HCT116 (cell line): ENCODE measurements around the gene TGFBR3. TPM values are rescaled to one million over a fixed set of nuclear protein-coding genes. Genes with fewer than 3 reads are reported as not detected.

Experiments used
- ATAC-seq: fragments of 200-7000 bp; cut with Tn5 transposase; 2 replicates; pipeline ENCODE4 v1.9.1; 2020; ENCODE audit warnings: mild to moderate bottlenecking, moderate library complexity
- BruUV-seq: library from RNA; stranded (reverse); fragments of 400-500 nt; replicated peaks from 2 replicates; lab custom pipeline; 2021; lab: Mats Ljungman, UMichigan
- CTCF ChIA-PET: fragments of 300-600 bp; sonication (Branson Sonifier 250); formaldehyde crosslinking; loops from one replicate; lab custom pipeline; 2021; ENCODE audit warnings: antibody characterized with exemption; lab: Charles Lee
- POLR2A ChIA-PET: fragments of 300-600, 350-600 bp; sonication (Branson Sonifier 250); formaldehyde crosslinking; loops from one replicate; lab custom pipeline; 2021; ENCODE audit warnings: antibody characterized with exemption; lab: Charles Lee
- RAD21 ChIA-PET, 2 experiments: fragments of 300-600 bp; sonication (Branson Sonifier 250); formaldehyde crosslinking; loops; one replicate each; lab custom pipeline; 2023; ENCODE audit warnings: low total read pairs in 2 of 2; ENCODE audit not compliant: uncharacterized antibody in 2 of 2, unreplicated experiment in 2 of 2, low non-redundant PET in 1 of 2; lab: Charles Lee
- DNase-seq: peaks from one replicate; pipeline ENCODE4 v3.0.0-alpha.2; 2010; ENCODE audit warnings: low read depth, low spot score
- H2AFZ ChIP-seq: fragments of 200-600 bp; shearing (Covaris generic), sonication (generic); 2 replicates; pipeline ENCODE4 v1.6.1; 2017; ENCODE audit warnings: low read depth, mixed run types, mixed read lengths, antibody characterized with exemption, low read length; ENCODE audit not compliant: poor library complexity, severe bottlenecking
- H3K27ac ChIP-seq: 2 replicates; pipeline ENCODE4 v1.5.1; 2012; ENCODE audit warnings: low read depth, low read length
- H3K27me3 ChIP-seq: fragments of 200-600 bp; sonication (generic); 2 replicates; pipeline ENCODE4 v1.6.1; 2016; ENCODE audit warnings: mixed run types, low read length, mixed read lengths; ENCODE audit not compliant: insufficient read depth
- H3K36me3 ChIP-seq, 2 experiments: fragments of 200-500 bp in 1 of 2; fragments of 200-600 bp in 1 of 2; sonication (Bioruptor generic) in 1 of 2; sonication (generic) in 1 of 2; 2 replicates each; pipeline versions ENCODE4 v1.5.1 to v1.6.1; 2014 to 2016; ENCODE audit warnings: low read length in 2 of 2, inconsistent platforms in 1 of 2, mixed read lengths in 1 of 2, mixed run types in 1 of 2; ENCODE audit not compliant: insufficient read depth in 2 of 2, control insufficient read depth in 1 of 2
- H3K4me1 ChIP-seq, 2 experiments: fragments of 200-600 bp in 1 of 2; sonication (generic) in 1 of 2; 2 replicates each; pipeline versions ENCODE4 v1.5.1 to v1.6.1; 2012 to 2017; ENCODE audit warnings: low read length in 2 of 2, inconsistent platforms in 1 of 2, mild to moderate bottlenecking in 1 of 2, mixed read lengths in 1 of 2, mixed run types in 1 of 2, moderate library complexity in 1 of 2; ENCODE audit not compliant: insufficient read depth in 2 of 2, control insufficient read depth in 1 of 2
- H3K4me2 ChIP-seq: fragments of 200-600 bp; sonication (generic); 2 replicates; pipeline ENCODE4 v1.6.1; 2017; ENCODE audit warnings: mixed run types, low read length, mixed read lengths
- H3K4me3 ChIP-seq, 2 experiments: fragments of 200-600 bp in 1 of 2; sonication (generic) in 1 of 2; replicated peaks in 1 of 2; 2 replicates each; pipeline ENCODE4 v1.5.1; 2011 to 2016; ENCODE audit warnings: low read length in 2 of 2, control low read depth in 1 of 2, low read depth in 1 of 2, mild to moderate bottlenecking in 1 of 2, mixed read lengths in 1 of 2, mixed run types in 1 of 2
- H3K79me2 ChIP-seq: fragments of 200-600 bp; sonication (generic); 2 replicates; pipeline ENCODE4 v1.6.1; 2017; ENCODE audit warnings: mild to moderate bottlenecking, mixed run types, low read length, moderate library complexity, mixed read lengths; ENCODE audit not compliant: insufficient read depth
- H3K9ac ChIP-seq: fragments of 200-600 bp; sonication (generic); 2 replicates; pipeline ENCODE4 v1.6.1; 2016; ENCODE audit warnings: low read length, mixed read lengths
- H3K9me2 ChIP-seq: fragments of 200-600 bp; sonication (generic), shearing (Covaris generic); 2 replicates; pipeline ENCODE4 v1.6.1; 2017; ENCODE audit warnings: mixed run types, mild to moderate bottlenecking, moderate library complexity; ENCODE audit not compliant: insufficient read depth
- H3K9me3 ChIP-seq, 2 experiments: fragments of 200-500 bp in 1 of 2; fragments of 200-600 bp in 1 of 2; sonication (Bioruptor generic) in 1 of 2; sonication (generic) in 1 of 2; 2 replicates each; pipeline ENCODE4 v1.6.1; 2014 to 2017; ENCODE audit warnings: low read length in 2 of 2, mixed read lengths in 2 of 2, inconsistent platforms in 1 of 2, low read depth in 1 of 2, mild to moderate bottlenecking in 1 of 2, mixed run types in 1 of 2, moderate library complexity in 1 of 2; ENCODE audit not compliant: control insufficient read depth in 1 of 2, insufficient read depth in 1 of 2
- H4K20me1 ChIP-seq: fragments of 200-600 bp; sonication (generic), shearing (Covaris generic); 2 replicates; pipeline ENCODE4 v1.6.1; 2017; ENCODE audit warnings: mixed run types, mild to moderate bottlenecking, moderate library complexity; ENCODE audit not compliant: insufficient read depth
- CBX3 ChIP-seq: IDR thresholded peaks from 2 replicates; pipeline ENCODE4 v1.6.1; 2012; ENCODE audit warnings: low read depth
- CEBPB ChIP-seq: IDR thresholded peaks from 2 replicates; pipeline ENCODE4 v1.6.1; 2012; ENCODE audit warnings: low read depth
- EGR1 ChIP-seq: IDR thresholded peaks from 2 replicates; pipeline ENCODE4 v1.6.1; 2012; ENCODE audit warnings: low read depth
- FOSL1 ChIP-seq: IDR thresholded peaks from 2 replicates; pipeline ENCODE4 v1.6.1; 2012; ENCODE audit warnings: low read depth
- SIN3A ChIP-seq: IDR thresholded peaks from 2 replicates; pipeline ENCODE4 v1.6.1; 2012; ENCODE audit warnings: low read depth
- SP1 ChIP-seq: IDR thresholded peaks from 2 replicates; pipeline ENCODE4 v1.6.1; 2012; ENCODE audit warnings: low read depth
- TCF7L2 ChIP-seq: IDR thresholded peaks from 2 replicates; pipeline ENCODE4 v1.7.0; 2011; ENCODE audit warnings: borderline replicate concordance, inconsistent platforms; ENCODE audit not compliant: insufficient read depth, insufficient read length; ENCODE audit errors: extremely low read depth
- ZFX ChIP-seq: fragments of 450-650 bp; IDR thresholded peaks from 2 replicates; pipeline ENCODE4 v1.6.1; 2017
- intact Hi-C: fragments of 100-400 bp; cut with micrococcal nuclease; formaldehyde crosslinking; loops from 2 replicates; pipeline ENCODE4 v1.10.0; 2022
- total RNA-seq: library from RNA; stranded (reverse); gene quantifications from one replicate; pipeline ENCODE4 v1.2.1, GENCODE V29; 2021; ENCODE audit not compliant: unreplicated experiment
- TF ChIP-seq, protein P1 (sequence below), 3 experiments: fragments of 200-600 bp in 1 of 3; sonication (generic) in 1 of 3; IDR thresholded peaks in 2 of 3; conservative IDR thresholded peaks in 1 of 3; 2 replicates each; pipeline ENCODE4 v1.5.1; 2012 to 2017; ENCODE audit warnings: low read depth in 2 of 3, low read length in 2 of 3, antibody characterized with exemption in 1 of 3, borderline replicate concordance in 1 of 3, control low read depth in 1 of 3, mild to moderate bottlenecking in 1 of 3, mixed read lengths in 1 of 3, mixed run types in 1 of 3, moderate library complexity in 1 of 3; ENCODE audit not compliant: insufficient read depth in 1 of 3
- TF ChIP-seq, protein P2 (sequence below): IDR thresholded peaks from 2 replicates; pipeline ENCODE4 v1.6.1; 2012; ENCODE audit warnings: low read depth

TGFBR3 gene
- total RNA-seq, 1 experiment from 2014 or later: 7.1 TPM

DNA sequence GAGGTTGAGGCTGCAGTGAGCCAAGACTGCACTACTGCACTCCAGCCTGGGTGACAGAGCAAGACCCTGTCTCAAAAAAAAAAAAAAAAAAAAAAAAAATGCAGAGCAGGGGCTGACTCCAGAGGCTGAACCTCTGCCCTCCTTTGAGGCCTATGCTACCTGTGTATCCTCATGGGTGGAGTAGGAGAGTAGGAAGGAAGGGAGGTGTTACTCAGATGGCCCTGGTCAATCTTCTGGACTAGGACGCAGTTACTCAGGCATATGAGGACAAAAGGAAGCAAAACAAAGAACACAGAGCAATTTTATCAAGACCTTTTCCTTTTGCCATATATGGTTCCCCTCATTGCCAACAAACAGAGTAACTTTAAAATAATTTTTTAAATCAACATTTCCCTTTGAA is 35.2 kb downstream of the TGFBR3 start:
- Histone ChIP-seq H3K4me1 (no peaks in the 10 kb centered on the region), H3K36me3 (no peaks in the 10 kb centered on the region), H3K9me3 (no peaks in the 10 kb centered on the region), H2AFZ (no peak overlapping the region), H3K4me2 (no peak overlapping the region), H3K9me2 (no peaks in the 10 kb centered on the region), H3K27ac (no peak overlapping the region), H3K79me2 (no peaks in the 10 kb centered on the region), H3K4me3 (no peak overlapping the region), H3K9ac (no peak overlapping the region), H4K20me1 (no peaks in the 10 kb centered on the region), H3K27me3 (no peaks in the 10 kb centered on the region)
- DNase-seq (no peak), ATAC-seq (no peak)
- RAD21 ChIA-PET: no interaction called here
- intact Hi-C loops: no loop called here
- POLR2A ChIA-PET: no interaction called here
- CTCF ChIA-PET: no interaction called here
- TF ChIP-seq, protein P1, sequence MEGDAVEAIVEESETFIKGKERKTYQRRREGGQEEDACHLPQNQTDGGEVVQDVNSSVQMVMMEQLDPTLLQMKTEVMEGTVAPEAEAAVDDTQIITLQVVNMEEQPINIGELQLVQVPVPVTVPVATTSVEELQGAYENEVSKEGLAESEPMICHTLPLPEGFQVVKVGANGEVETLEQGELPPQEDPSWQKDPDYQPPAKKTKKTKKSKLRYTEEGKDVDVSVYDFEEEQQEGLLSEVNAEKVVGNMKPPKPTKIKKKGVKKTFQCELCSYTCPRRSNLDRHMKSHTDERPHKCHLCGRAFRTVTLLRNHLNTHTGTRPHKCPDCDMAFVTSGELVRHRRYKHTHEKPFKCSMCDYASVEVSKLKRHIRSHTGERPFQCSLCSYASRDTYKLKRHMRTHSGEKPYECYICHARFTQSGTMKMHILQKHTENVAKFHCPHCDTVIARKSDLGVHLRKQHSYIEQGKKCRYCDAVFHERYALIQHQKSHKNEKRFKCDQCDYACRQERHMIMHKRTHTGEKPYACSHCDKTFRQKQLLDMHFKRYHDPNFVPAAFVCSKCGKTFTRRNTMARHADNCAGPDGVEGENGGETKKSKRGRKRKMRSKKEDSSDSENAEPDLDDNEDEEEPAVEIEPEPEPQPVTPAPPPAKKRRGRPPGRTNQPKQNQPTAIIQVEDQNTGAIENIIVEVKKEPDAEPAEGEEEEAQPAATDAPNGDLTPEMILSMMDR (IDR thresholded peaks at IDR 0.05 in 2 of 3, conservative IDR thresholded peaks at IDR 0.05 in 1 of 3; ENCODE audit: borderline replicate concordance in 1 of 3, insufficient read depth in 1 of 3, low read depth in 2 of 3, low read length in 2 of 3): no peak
- TF ChIP-seq EGR1: no peak
- TF ChIP-seq SP1: no peak
- TF ChIP-seq CBX3: no peak
- TF ChIP-seq CEBPB: no peak
- no peak for TF ChIP-seq TCF7L2
- BruUV-seq: no TSS peak

DNA sequence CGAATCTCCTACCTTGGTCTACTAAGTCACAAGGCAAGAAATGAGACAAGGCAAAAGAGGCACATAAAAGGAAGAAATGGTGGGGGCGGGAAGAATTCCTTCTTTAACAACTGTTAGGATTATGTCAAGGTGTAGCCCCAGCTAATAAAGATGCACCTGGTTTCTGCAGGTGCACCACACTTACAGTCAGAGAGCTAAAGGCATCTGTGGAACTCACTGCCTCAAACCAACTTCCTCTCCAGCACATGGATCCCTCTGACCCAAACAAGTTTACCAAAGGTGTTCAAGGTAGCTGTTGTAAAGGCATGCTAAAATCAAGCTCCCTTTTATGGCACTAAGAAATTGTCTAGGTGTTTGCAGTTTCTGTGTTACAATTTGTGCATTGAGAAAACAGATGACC is 38.1 kb downstream of the TGFBR3 start:
- no peak overlapping the region for H3K27ac ChIP-seq
- CTCF ChIA-PET: no interaction called here
- POLR2A ChIA-PET: no interaction called here
- BruUV-seq: no TSS peak
- H3K79me2 ChIP-seq: no peaks in the 10 kb centered on the region
- TF ChIP-seq ZFX (no peak), FOSL1 (no peak), SIN3A (no peak)
- TF ChIP-seq, protein P2, sequence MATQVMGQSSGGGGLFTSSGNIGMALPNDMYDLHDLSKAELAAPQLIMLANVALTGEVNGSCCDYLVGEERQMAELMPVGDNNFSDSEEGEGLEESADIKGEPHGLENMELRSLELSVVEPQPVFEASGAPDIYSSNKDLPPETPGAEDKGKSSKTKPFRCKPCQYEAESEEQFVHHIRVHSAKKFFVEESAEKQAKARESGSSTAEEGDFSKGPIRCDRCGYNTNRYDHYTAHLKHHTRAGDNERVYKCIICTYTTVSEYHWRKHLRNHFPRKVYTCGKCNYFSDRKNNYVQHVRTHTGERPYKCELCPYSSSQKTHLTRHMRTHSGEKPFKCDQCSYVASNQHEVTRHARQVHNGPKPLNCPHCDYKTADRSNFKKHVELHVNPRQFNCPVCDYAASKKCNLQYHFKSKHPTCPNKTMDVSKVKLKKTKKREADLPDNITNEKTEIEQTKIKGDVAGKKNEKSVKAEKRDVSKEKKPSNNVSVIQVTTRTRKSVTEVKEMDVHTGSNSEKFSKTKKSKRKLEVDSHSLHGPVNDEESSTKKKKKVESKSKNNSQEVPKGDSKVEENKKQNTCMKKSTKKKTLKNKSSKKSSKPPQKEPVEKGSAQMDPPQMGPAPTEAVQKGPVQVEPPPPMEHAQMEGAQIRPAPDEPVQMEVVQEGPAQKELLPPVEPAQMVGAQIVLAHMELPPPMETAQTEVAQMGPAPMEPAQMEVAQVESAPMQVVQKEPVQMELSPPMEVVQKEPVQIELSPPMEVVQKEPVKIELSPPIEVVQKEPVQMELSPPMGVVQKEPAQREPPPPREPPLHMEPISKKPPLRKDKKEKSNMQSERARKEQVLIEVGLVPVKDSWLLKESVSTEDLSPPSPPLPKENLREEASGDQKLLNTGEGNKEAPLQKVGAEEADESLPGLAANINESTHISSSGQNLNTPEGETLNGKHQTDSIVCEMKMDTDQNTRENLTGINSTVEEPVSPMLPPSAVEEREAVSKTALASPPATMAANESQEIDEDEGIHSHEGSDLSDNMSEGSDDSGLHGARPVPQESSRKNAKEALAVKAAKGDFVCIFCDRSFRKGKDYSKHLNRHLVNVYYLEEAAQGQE: no peak
- no peaks in the 10 kb centered on the region for H3K9me2 ChIP-seq
- no peak for ATAC-seq
- H3K9me3 ChIP-seq: no peaks in the 10 kb centered on the region
- RAD21 ChIA-PET: no interaction called here
- no peak overlapping the region for H3K4me3 ChIP-seq
- no peak overlapping the region for H2AFZ ChIP-seq
- H4K20me1 ChIP-seq: no peaks in the 10 kb centered on the region
- H3K4me1 ChIP-seq: peaks cover 0 to 5% of the 10 kb centered on the region in 2 experiments; a peak in 1 of 4 replicates
- no peaks in the 10 kb centered on the region for H3K27me3 ChIP-seq
- no peak overlapping the region for H3K9ac ChIP-seq
- no peak for DNase-seq
- intact Hi-C loops: no loop called here
- no peak overlapping the region for H3K4me2 ChIP-seq
- no peaks in the 10 kb centered on the region for H3K36me3 ChIP-seq
